Measurements from ENCODE around the gene HHAT.

The HHAT gene

GRCh38 chr1:210525716-210526454 is 197.2 kb downstream of the HHAT start:
- H3K4me1 Mint-ChIP-seq: no peaks in the 10 kb centered on the region
- peaks cover 23% of the 10 kb centered on the region for H3K36me3 Mint-ChIP-seq
- H3K9me3 Mint-ChIP-seq: no peaks in the 10 kb centered on the region
- no peak for ATAC-seq
- no peaks in the 10 kb centered on the region for H3K27me3 Mint-ChIP-seq
- no peak overlapping the region for H3K4me3 Mint-ChIP-seq
- no peak overlapping the region for H3K27ac Mint-ChIP-seq

GRCh38 chr1:210527091-210527490 is 198.4 kb downstream of the HHAT start:
- no peaks in the 10 kb centered on the region for H3K9me3 Mint-ChIP-seq
- H3K27me3 Mint-ChIP-seq: no peaks in the 10 kb centered on the region
- no peak overlapping the region for H3K4me3 Mint-ChIP-seq
- no peak for ATAC-seq
- H3K36me3 Mint-ChIP-seq: peaks cover 34% of the 10 kb centered on the region
- no peak overlapping the region for H3K27ac Mint-ChIP-seq
- no peaks in the 10 kb centered on the region for H3K4me1 Mint-ChIP-seq

- Mint-ChIP-seq H3K27ac (no peak overlapping the region), H3K4me1 (no peaks in the 10 kb centered on the region), H3K27me3 (no peaks in the 10 kb centered on the region), H3K4me3 (no peak overlapping the region), H3K9me3 (no peaks in the 10 kb centered on the region), H3K36me3 (peaks cover 16% of the 10 kb centered on the region)
- ATAC-seq: no peak
Measured at GRCh38 chr1:210531475-210532222, 202.9 kb downstream of the HHAT start.

GRCh38 chr1:210532223-210532598 is 203.5 kb downstream of the HHAT start:
- H3K4me3 Mint-ChIP-seq: no peak overlapping the region
- H3K36me3 Mint-ChIP-seq: peaks cover 16% of the 10 kb centered on the region
- ATAC-seq: no peak
- no peaks in the 10 kb centered on the region for H3K4me1 Mint-ChIP-seq
- no peak overlapping the region for H3K27ac Mint-ChIP-seq
- no peaks in the 10 kb centered on the region for H3K9me3 Mint-ChIP-seq
- no peaks in the 10 kb centered on the region for H3K27me3 Mint-ChIP-seq

- no peak for ATAC-seq
- no peak overlapping the region for H3K4me3 Mint-ChIP-seq
Measured at GRCh38 chr1:210535761-210536160, 207.1 kb downstream of the HHAT start.

GRCh38 chr1:210536254-210536961 is 207.7 kb downstream of the HHAT start:
- Mint-ChIP-seq H3K9me3 (no peaks in the 10 kb centered on the region), H3K4me3 (no peak overlapping the region), H3K27ac (no peak overlapping the region), H3K4me1 (no peaks in the 10 kb centered on the region), H3K27me3 (no peaks in the 10 kb centered on the region), H3K36me3 (peaks cover 6% of the 10 kb centered on the region)
- ATAC-seq: no peak

More at GRCh38 chr1:210535761-210536160, 207.1 kb downstream of the HHAT start:
- Mint-ChIP-seq H3K27me3 (no peaks in the 10 kb centered on the region), H3K27ac (no peak overlapping the region), H3K4me1 (no peaks in the 10 kb centered on the region), H3K36me3 (peaks cover 11% of the 10 kb centered on the region), H3K9me3 (no peaks in the 10 kb centered on the region)

- ATAC-seq: no peak
- no peaks in the 10 kb centered on the region for H3K27me3 Mint-ChIP-seq
- peaks cover 9% of the 10 kb centered on the region for H3K36me3 Mint-ChIP-seq
- no peaks in the 10 kb centered on the region for H3K4me1 Mint-ChIP-seq
- no peak overlapping the region for H3K4me3 Mint-ChIP-seq
- no peak overlapping the region for H3K27ac Mint-ChIP-seq
- no peaks in the 10 kb centered on the region for H3K9me3 Mint-ChIP-seq
Measured at GRCh38 chr1:210540288-210540687, 211.6 kb downstream of the HHAT start.

GRCh38 chr1:210541680-210542358 is 213.1 kb downstream of the HHAT start:
- Mint-ChIP-seq H3K27ac (no peak overlapping the region), H3K4me3 (no peak overlapping the region), H3K9me3 (no peaks in the 10 kb centered on the region), H3K27me3 (no peaks in the 10 kb centered on the region), H3K36me3 (peaks cover 24% of the 10 kb centered on the region), H3K4me1 (no peaks in the 10 kb centered on the region)
- ATAC-seq: no peak

- H3K36me3 Mint-ChIP-seq: peaks cover 11% of the 10 kb centered on the region
- H3K4me1 Mint-ChIP-seq: no peaks in the 10 kb centered on the region
- H3K27ac Mint-ChIP-seq: no peak overlapping the region
Measured at GRCh38 chr1:210551899-210552298, 223.2 kb downstream of the HHAT start.

GRCh38 chr1:210553711-210554110 is 225.0 kb downstream of the HHAT start:
- H3K4me3 Mint-ChIP-seq: no peak overlapping the region

More at GRCh38 chr1:210551899-210552298, 223.2 kb downstream of the HHAT start:
- ATAC-seq: no peak
- Mint-ChIP-seq H3K4me3 (no peak overlapping the region), H3K9me3 (no peaks in the 10 kb centered on the region), H3K27me3 (no peaks in the 10 kb centered on the region)

GRCh38 chr1:210554382-210554781 is 225.7 kb downstream of the HHAT start:
- ATAC-seq: no peak

More at GRCh38 chr1:210553711-210554110, 225.0 kb downstream of the HHAT start:
- Mint-ChIP-seq H3K27me3 (no peaks in the 10 kb centered on the region), H3K4me1 (no peaks in the 10 kb centered on the region), H3K27ac (no peak overlapping the region), H3K9me3 (no peaks in the 10 kb centered on the region), H3K36me3 (peaks cover 11% of the 10 kb centered on the region)
- no peak for ATAC-seq

GRCh38 chr1:210556475-210556874 is 227.8 kb downstream of the HHAT start:
- Mint-ChIP-seq H3K4me1 (no peaks in the 10 kb centered on the region), H3K9me3 (no peaks in the 10 kb centered on the region), H3K27me3 (no peaks in the 10 kb centered on the region), H3K36me3 (peaks cover 11% of the 10 kb centered on the region), H3K27ac (no peak overlapping the region), H3K4me3 (no peak overlapping the region)
- no peak for ATAC-seq

More at GRCh38 chr1:210554382-210554781, 225.7 kb downstream of the HHAT start:
- Mint-ChIP-seq H3K9me3 (no peaks in the 10 kb centered on the region), H3K4me3 (no peak overlapping the region), H3K36me3 (peaks cover 11% of the 10 kb centered on the region), H3K27me3 (no peaks in the 10 kb centered on the region), H3K27ac (no peak overlapping the region), H3K4me1 (no peaks in the 10 kb centered on the region)

GRCh38 chr1:210557426-210558077 is 228.8 kb downstream of the HHAT start:
- H3K9me3 Mint-ChIP-seq: no peaks in the 10 kb centered on the region
- no peak overlapping the region for H3K27ac Mint-ChIP-seq
- H3K4me3 Mint-ChIP-seq: no peak overlapping the region
- no peak for ATAC-seq
- no peaks in the 10 kb centered on the region for H3K4me1 Mint-ChIP-seq
- H3K27me3 Mint-ChIP-seq: no peaks in the 10 kb centered on the region
- H3K36me3 Mint-ChIP-seq: peaks cover 11% of the 10 kb centered on the region

- peaks cover 14% of the 10 kb centered on the region for H3K36me3 Mint-ChIP-seq
- no peaks in the 10 kb centered on the region for H3K4me1 Mint-ChIP-seq
- no peak overlapping the region for H3K4me3 Mint-ChIP-seq
- ATAC-seq: no peak
- H3K9me3 Mint-ChIP-seq: no peaks in the 10 kb centered on the region
- no peaks in the 10 kb centered on the region for H3K27me3 Mint-ChIP-seq
- H3K27ac Mint-ChIP-seq: no peak overlapping the region
Measured at GRCh38 chr1:210558302-210558701, 229.6 kb downstream of the HHAT start.

Data from stimulated activated memory B cell treated with anti-CD40 and anti-IgM and Interleukin-4, amounts not matched to agents 10 μg/mL and 1 μg/mL and 100 μg/mL, for 72 hours (primary cell).